Stomach (tissue), 9 donors: Measurements from ENCODE around the gene ACLY. TPM values are rescaled to one million over a fixed set of nuclear protein-coding genes. Genes with fewer than 3 reads are reported as not detected.

Source experiments
- DNase-seq, 2 donors: peaks; one replicate each; pipeline versions ENCODE4 v3.0.0 to v3.0.0-alpha.2; 2013 to 2019
- H3K27ac ChIP-seq, 5 donors: fragments of 200-600 bp in 4 of 5; sonication (generic) in 4 of 5; one replicate each; pipeline ENCODE4 v1.5.1; 2013 to 2019; ENCODE audit warnings: mild to moderate bottlenecking in 1 of 5, moderate library complexity in 1 of 5
- H3K27me3 ChIP-seq, 3 donors: fragments of 200-600 bp; sonication (generic); one replicate each; pipeline ENCODE4 v1.5.1; 2017 to 2019; ENCODE audit warnings: mixed run types in 1 of 3
- H3K36me3 ChIP-seq, 4 donors: fragments of 200-600 bp; sonication (generic); 1 replicate in 3 of 4; 2 replicates in 1 of 4; pipeline ENCODE4 v1.5.1; 2016 to 2019
- H3K4me1 ChIP-seq, 4 donors: fragments of 200-600 bp; sonication (generic); one replicate each; pipeline ENCODE4 v1.5.1; 2016 to 2019
- H3K4me3 ChIP-seq, 4 donors: fragments of 200-600 bp; sonication (generic) in 3 of 4; one replicate each; pipeline ENCODE4 v1.5.1; 2016 to 2019; ENCODE audit warnings: mild to moderate bottlenecking in 1 of 4
- H3K9me3 ChIP-seq, 4 donors: fragments of 200-600 bp; sonication (generic); one replicate each; pipeline ENCODE4 v1.5.1; 2016 to 2019
- CTCF ChIP-seq, 7 experiments: fragments of 450-650 bp in 4 of 7; fragments of 200-600 bp in 3 of 7; sonication (generic) in 3 of 7; IDR thresholded peaks; one replicate each; pipeline ENCODE4 v1.5.1; 2016 to 2019; ENCODE audit warnings: antibody characterized with exemption in 7 of 7, control low read depth in 2 of 7, mild to moderate bottlenecking in 1 of 7
- EP300 ChIP-seq: sonication (generic); formaldehyde crosslinking; IDR thresholded peaks from one replicate; pipeline ENCODE4 v1.6.1; 2017; ENCODE audit warnings: antibody characterized with exemption
- POLR2A ChIP-seq, 4 donors: fragments of 450-650 bp; IDR thresholded peaks; one replicate each; pipeline ENCODE4 v1.6.1; 2016; ENCODE audit warnings: antibody characterized with exemption in 4 of 4, control low read depth in 2 of 4, mild to moderate bottlenecking in 1 of 4, moderate library complexity in 1 of 4
- POLR2AphosphoS5 ChIP-seq, 3 donors: sonication (generic); formaldehyde crosslinking; IDR thresholded peaks; one replicate each; pipeline ENCODE4 v1.6.1; 2016; ENCODE audit warnings: antibody characterized with exemption in 3 of 3
- WGBS, 5 donors: extraction: QIAGEN DNeasy Blood & Tissue Kit in 3 of 5; methylation state at CpG; one replicate each; pipeline versions ENCODE4 v1.1.5 to v1.1.7; 2013 to 2018; 5-methylcytosine and 5-hydroxymethylcytosine counted together
- intact Hi-C: fragments of 100-400 bp; cut with DNase I; formaldehyde crosslinking; loops from one replicate; pipeline ENCODE4 v1.15.1; 2023; ENCODE audit warnings: low total_unique reads
- polyA plus RNA-seq, 3 donors: library from polyadenylated mRNA; stranded (reverse); fragments of 200-250 nt; gene quantifications; one replicate each; pipeline ENCODE4 v1.2.3, GENCODE V29; 2013
- total RNA-seq, 5 donors: library from RNA; depleted of rRNA; stranded (reverse); fragments of >200 nt; gene quantifications; one replicate each; pipeline versions ENCODE4 v1.1.0 to v1.2.3, GENCODE V29; 2014 to 2016
- donor health status: healthy with polysubstance abuse.
- donor health status: Bipolar disorder and iron deficiency.
- donor health status: healthy.

Gene ACLY
- total and polyA plus RNA-seq, 8 donors, result 19.8 to 121 (median 36.9) TPM

GRCh38 chr17:41870097-41870496, 48.7 kb downstream of the ACLY start:
- no peak overlapping the region for H3K27ac ChIP-seq
- H3K36me3 ChIP-seq, result peaks cover 41 to 88% (median 85%) of the 10 kb centered on the region in 4 donors
- TF ChIP-seq POLR2A (IDR thresholded peaks at IDR 0.05) (no peak), CTCF (IDR thresholded peaks at IDR 0.05) (no peak), EP300 (no peak), POLR2AphosphoS5 (IDR thresholded peaks at IDR 0.05) (no peak)
- H3K4me1 ChIP-seq, result peaks cover 0 to 5% (median 2%) of the 10 kb centered on the region in 4 donors
- H3K4me3 ChIP-seq, result no peak overlapping the region
- DNase-seq, result no peak
- H3K27me3 ChIP-seq, result no peaks in the 10 kb centered on the region
- 82 to 92% (median 88%) methylated on average over 2 of the region's 2 CpGs for WGBS, 5 donors
- intact Hi-C loops, result no loop called here
- H3K9me3 ChIP-seq, result no peaks in the 10 kb centered on the region

- Histone ChIP-seq H3K9me3 (no peaks in the 10 kb centered on the region), H3K4me3 (no peak overlapping the region), H3K27ac (no peak overlapping the region), H3K27me3 (no peaks in the 10 kb centered on the region), H3K4me1 (peaks cover 0 to 6% (median 4%) of the 10 kb centered on the region in 4 donors), H3K36me3 (peaks cover 41 to 81% (median 78%) of the 10 kb centered on the region in 4 donors)
- intact Hi-C loops, result no loop called here
- DNase-seq, result no peak
- no peak for TF ChIP-seq CTCF (IDR thresholded peaks at IDR 0.05)
- WGBS, 5 donors, result 41 to 59% (median 48%) methylated on average over 9 of the region's 9 CpGs
These were observed 49.3 kb downstream of the ACLY start for GRCh38 chr17:41869426-41869825.

- H3K36me3 ChIP-seq, result peaks cover 34 to 73% (median 70%) of the 10 kb centered on the region in 4 donors
- DNase-seq, result no peak
- 38 to 56% (median 43%) methylated on average over 3 of the region's 3 CpGs for WGBS, 5 donors
- intact Hi-C loops, result no loop called here
- H3K27me3 ChIP-seq, result no peaks in the 10 kb centered on the region
- H3K27ac ChIP-seq, result no peak overlapping the region
- peaks cover 8 to 15% (median 13%) of the 10 kb centered on the region in 4 donors for H3K4me1 ChIP-seq
- H3K9me3 ChIP-seq, result no peaks in the 10 kb centered on the region
- TF ChIP-seq CTCF (IDR thresholded peaks at IDR 0.05) (no peak), EP300 (no peak), POLR2A (IDR thresholded peaks at IDR 0.05) (no peak), POLR2AphosphoS5 (IDR thresholded peaks at IDR 0.05) (no peak)
- no peak overlapping the region for H3K4me3 ChIP-seq
These were observed 50.2 kb downstream of the ACLY start for GRCh38 chr17:41868568-41868967.

- Histone ChIP-seq H3K27me3 (no peaks in the 10 kb centered on the region), H3K27ac (peak overlapping the region; percentile 80 to 94 (median 92)), H3K4me1 (peaks cover 17 to 45% (median 31%) of the 10 kb centered on the region in 4 donors), H3K9me3 (no peaks in the 10 kb centered on the region), H3K36me3 (peaks cover 8 to 42% (median 39%) of the 10 kb centered on the region in 4 donors), H3K4me3 (peak overlapping the region; percentile 77 to 96 (median 82))
- intact Hi-C loops, result no loop called here
- TF ChIP-seq CTCF (IDR thresholded peaks at IDR 0.05) (peak in 1 of 7 experiments; percentile 6), EP300 (no peak)
- DNase-seq, result no peak
- 0 to 3% (median 1%) methylated on average over 9 to 10 of the region's 10 CpGs for WGBS, 5 donors
These were observed 53.2 kb downstream of the ACLY start for GRCh38 chr17:41865596-41865893.
